SK-N-SH (cell line): ENCODE data around the gene MGST2. TPM values are rescaled to one million over a fixed set of nuclear protein-coding genes. Genes with fewer than 3 reads are reported as not detected.

Experiments used
- CTCF ChIA-PET: fragments of 300-600, 350-600 bp; formaldehyde crosslinking; extraction: SDS; loops from one replicate; lab custom pipeline; 2021; lab: Yijun Ruan, JAX
- POLR2A ChIA-PET: fragments of 350-600 bp; sonication (Branson Sonifier 250); formaldehyde crosslinking; extraction: SDS; loops from one replicate; lab custom pipeline; 2020; ENCODE audit warnings: antibody characterized with exemption, inconsistent platforms; lab: Yijun Ruan, JAX
- DNase-seq: peaks from one replicate; pipeline ENCODE4 v3.0.0; 2012
- H2AFZ ChIP-seq: fragments of 200-600 bp; sonication (generic); 2 replicates; pipeline ENCODE4 v1.8.1; 2016; ENCODE audit warnings: antibody characterized with exemption, mild to moderate bottlenecking, low read depth
- H3F3A ChIP-seq: fragments of 200-600 bp; sonication (generic); replicated peaks from 2 replicates; pipeline ENCODE3; 2016; ENCODE audit warnings: antibody characterized with exemption, mild to moderate bottlenecking; ENCODE audit not compliant: insufficient read depth
- H3K27ac ChIP-seq, 2 experiments: fragments of 200-500 bp in 1 of 2; fragments of 200-600 bp in 1 of 2; sonication (Bioruptor generic) in 1 of 2; sonication (generic), shearing (Covaris generic) in 1 of 2; 2 replicates each; pipeline versions ENCODE4 v1.5.1 to v1.6.1; 2014 to 2016; ENCODE audit warnings: low read depth in 2 of 2, inconsistent platforms in 1 of 2, low read length in 1 of 2, mild to moderate bottlenecking in 1 of 2, mixed read lengths in 1 of 2
- H3K27me3 ChIP-seq: fragments of 200-600 bp; sonication (generic), shearing (Covaris generic); 2 replicates; pipeline ENCODE4 v1.6.1; 2016; ENCODE audit warnings: mixed run types; ENCODE audit not compliant: insufficient read depth
- H3K36me3 ChIP-seq, 2 experiments: fragments of 200-500 bp in 1 of 2; fragments of 200-600 bp in 1 of 2; sonication (Bioruptor generic) in 1 of 2; sonication (generic) in 1 of 2; replicated peaks in 1 of 2; 2 replicates each; pipeline versions ENCODE3 to v1.5.1; 2014 to 2016; ENCODE audit warnings: low read length in 1 of 2, mild to moderate bottlenecking in 1 of 2; ENCODE audit not compliant: insufficient read depth in 2 of 2, control insufficient read depth in 1 of 2
- H3K4me1 ChIP-seq, 2 experiments: fragments of 200-500 bp in 1 of 2; fragments of 200-600 bp in 1 of 2; sonication (Bioruptor generic) in 1 of 2; sonication (generic), shearing (Covaris generic) in 1 of 2; 2 replicates each; pipeline versions ENCODE4 v1.5.1 to v1.6.1; 2014 to 2016; ENCODE audit warnings: low read depth in 1 of 2, low read length in 1 of 2, mixed run types in 1 of 2; ENCODE audit not compliant: insufficient read depth in 2 of 2, control insufficient read depth in 1 of 2
- H3K4me2 ChIP-seq: fragments of 200-600 bp; sonication (generic), shearing (Covaris generic); 2 replicates; pipeline ENCODE4 v1.6.1; 2017; ENCODE audit warnings: mixed run types
- H3K4me3 ChIP-seq, 2 experiments: fragments of 200-500 bp in 1 of 2; fragments of 200-600 bp in 1 of 2; sonication (Bioruptor generic) in 1 of 2; sonication (generic), shearing (Covaris generic) in 1 of 2; 2 replicates each; pipeline versions ENCODE4 v1.5.1 to v1.8.1; 2014 to 2016; ENCODE audit warnings: low read depth in 2 of 2, inconsistent platforms in 1 of 2, low read length in 1 of 2, mild to moderate bottlenecking in 1 of 2, mixed read lengths in 1 of 2, moderate library complexity in 1 of 2
- H3K79me2 ChIP-seq: fragments of 200-600 bp; sonication (generic); 2 replicates; pipeline ENCODE4 v1.8.1; 2017; ENCODE audit warnings: mild to moderate bottlenecking; ENCODE audit not compliant: insufficient read depth
- H3K9ac ChIP-seq: fragments of 200-600 bp; sonication (generic); 2 replicates; pipeline ENCODE4 v1.6.1; 2017; ENCODE audit warnings: mixed run types
- H3K9me2 ChIP-seq: fragments of 200-600 bp; sonication (generic); 2 replicates; pipeline ENCODE4 v1.6.1; 2017; ENCODE audit warnings: mixed run types
- H3K9me3 ChIP-seq: fragments of 200-600 bp; sonication (generic); 2 replicates; pipeline ENCODE4 v1.6.1; 2017; ENCODE audit warnings: mixed run types, mild to moderate bottlenecking, moderate library complexity
- H4K20me1 ChIP-seq: fragments of 200-600 bp; sonication (generic); 2 replicates; pipeline ENCODE4 v1.6.1; 2017; ENCODE audit warnings: mild to moderate bottlenecking, mixed run types; ENCODE audit not compliant: insufficient read depth
- ELF1 ChIP-seq: IDR thresholded peaks from 2 replicates; pipeline ENCODE4 v1.4.0; 2012
- EP300 ChIP-seq, 2 experiments: IDR thresholded peaks; 2 replicates each; pipeline versions ENCODE4 v1.4.0 to v1.6.1; 2012; ENCODE audit warnings: borderline replicate concordance in 1 of 2, low read depth in 1 of 2, low read length in 1 of 2
- EZH2phosphoT487 ChIP-seq: fragments of 200-600 bp; sonication (generic); IDR thresholded peaks from 2 replicates; pipeline ENCODE4 v1.6.1; 2017; ENCODE audit warnings: low read depth, mixed run types, mild to moderate bottlenecking, antibody characterized with exemption, moderate library complexity, borderline replicate concordance
- FOSL2 ChIP-seq: IDR thresholded peaks from 2 replicates; pipeline ENCODE4 v1.4.0; 2012; ENCODE audit warnings: low read depth, mild to moderate bottlenecking, moderate library complexity, borderline replicate concordance
- FOXJ3 ChIP-seq: sonication (generic); formaldehyde crosslinking; IDR thresholded peaks from 2 replicates; pipeline ENCODE4 v1.5.1; 2020; ENCODE audit warnings: mild to moderate bottlenecking, missing genetic modification reagents
- FOXM1 ChIP-seq: IDR thresholded peaks from 2 replicates; pipeline ENCODE4 v1.4.0; 2012; ENCODE audit warnings: low read depth, mild to moderate bottlenecking
- JUND ChIP-seq: IDR thresholded peaks from 2 replicates; pipeline ENCODE4 v1.4.0; 2012
- RCOR1 ChIP-seq: fragments of 150-350 bp; IDR thresholded peaks from 2 replicates; pipeline ENCODE4 v1.6.1; 2017; ENCODE audit warnings: antibody characterized with exemption, low read length
- TAF1 ChIP-seq: IDR thresholded peaks from 2 replicates; pipeline ENCODE4 v1.6.1; 2012; ENCODE audit warnings: low read depth, mild to moderate bottlenecking, low read length, moderate library complexity, borderline replicate concordance
- TEAD4 ChIP-seq: IDR thresholded peaks from 2 replicates; pipeline ENCODE4 v1.4.0; 2012; ENCODE audit warnings: mild to moderate bottlenecking, borderline replicate concordance; ENCODE audit not compliant: insufficient read depth
- YY1 ChIP-seq: IDR thresholded peaks from 2 replicates; pipeline ENCODE4 v1.4.0; 2012; ENCODE audit warnings: low read depth, mild to moderate bottlenecking
- WGBS: methylation state at CpG from one replicate; pipeline ENCODE4 v1.1.6; 2017; ENCODE audit warnings: low lambda C conversion rate; 5-methylcytosine and 5-hydroxymethylcytosine counted together
- polyA plus RNA-seq, 3 experiments: library from polyadenylated mRNA; depleted of rRNA; stranded (reverse); fragments of >200 nt; gene quantifications; 2 replicates each; pipeline ENCODE4 v1.2.3, GENCODE V29; 2012
- TF ChIP-seq, protein P1 (sequence below): fragments of 150-350 bp; IDR thresholded peaks from 2 replicates; pipeline ENCODE4 v1.6.1; 2016; ENCODE audit warnings: mild to moderate bottlenecking, low read depth, low read length
- TF ChIP-seq, protein P2 (sequence below): IDR thresholded peaks from 2 replicates; pipeline ENCODE4 v1.4.0; 2012; ENCODE audit warnings: low read depth, borderline replicate concordance
- TF ChIP-seq, protein P3 (sequence below): fragments of 200-600 bp; sonication (generic); IDR thresholded peaks from 2 replicates; pipeline ENCODE4 v1.6.1; 2017; ENCODE audit warnings: antibody characterized with exemption, mild to moderate bottlenecking, moderate library complexity

The MGST2 gene
- polyA plus RNA-seq, 1 of the 3 experiments (the other 2 are of a cell fraction): 26.5 TPM

DNA sequence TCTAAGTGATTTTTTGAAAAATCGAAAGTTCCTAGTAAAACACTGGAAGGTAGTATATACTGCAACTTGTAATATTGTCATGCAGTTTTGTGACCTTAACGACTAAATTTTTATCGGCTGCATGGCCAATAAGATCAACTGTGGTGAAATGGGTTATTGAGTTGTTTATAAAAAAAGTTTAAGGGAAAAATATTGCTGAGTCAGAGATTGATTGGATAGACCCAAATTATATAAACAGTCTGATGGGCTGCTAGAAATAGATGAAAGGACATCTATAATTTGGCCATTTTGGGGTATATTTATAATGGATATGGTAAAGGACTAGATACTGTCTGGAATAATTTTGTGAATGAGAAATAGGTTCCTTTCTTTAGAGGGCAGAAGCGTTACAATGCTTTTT lies 56.2 kb downstream of the MGST2 start:
- WGBS: 82% methylated on average over 4 of the region's 4 CpGs
- Histone ChIP-seq H3F3A (peaks cover 3% of the 10 kb centered on the region), H3K9me3 (no peaks in the 10 kb centered on the region), H3K79me2 (no peaks in the 10 kb centered on the region), H3K9ac (no peak overlapping the region)
- no peak for DNase-seq
- no peak for TF ChIP-seq FOXJ3
- no peak for TF ChIP-seq TEAD4
- no peak for TF ChIP-seq FOXM1
- TF ChIP-seq, all 33 proteins: peak for 0
- no peak overlapping the region for H3K4me2 ChIP-seq
- ChIA-PET CTCF (interaction anchor here (0.8 kb wide), 1 partner anchor 12 kb away, joined by 3 read pairs; no protein-coding TSS in a partner anchor), POLR2A (no interaction called here)
- peaks cover 7 to 49% of the 10 kb centered on the region in 2 experiments for H3K36me3 ChIP-seq
- H3K27ac ChIP-seq: peak overlapping the region in 1 of 2 experiments; percentile 67; a peak in 2 of 4 replicates
- H3K4me3 ChIP-seq: no peak overlapping the region
- H3K9me2 ChIP-seq: no peaks in the 10 kb centered on the region
- H3K4me1 ChIP-seq: peaks cover 0 to 4% of the 10 kb centered on the region in 2 experiments; a peak in 2 of 4 replicates
- H4K20me1 ChIP-seq: no peaks in the 10 kb centered on the region
- H2AFZ ChIP-seq: no peak overlapping the region
- H3K27me3 ChIP-seq: no peaks in the 10 kb centered on the region

DNA sequence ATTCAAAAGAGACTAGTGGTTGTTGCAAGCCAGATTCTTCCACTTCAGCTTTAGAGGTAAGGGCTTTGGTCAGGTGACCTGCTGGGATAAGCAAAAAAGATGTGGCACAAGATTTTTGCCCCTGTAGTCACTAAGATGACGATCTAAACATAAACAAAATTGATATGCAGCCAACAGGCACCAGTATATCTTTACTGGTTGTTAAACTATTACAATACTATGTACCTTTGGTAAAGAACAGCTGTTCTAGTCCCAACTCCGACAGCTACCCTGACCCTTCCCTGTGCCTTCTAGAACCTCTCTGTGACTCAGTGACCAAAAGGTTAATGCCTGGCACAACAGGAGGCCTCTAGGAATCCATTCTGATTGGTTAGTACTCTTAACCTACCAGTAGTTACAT lies 59.6 kb downstream of the MGST2 start:
- no peak overlapping the region for H2AFZ ChIP-seq
- TF ChIP-seq, protein P1, sequence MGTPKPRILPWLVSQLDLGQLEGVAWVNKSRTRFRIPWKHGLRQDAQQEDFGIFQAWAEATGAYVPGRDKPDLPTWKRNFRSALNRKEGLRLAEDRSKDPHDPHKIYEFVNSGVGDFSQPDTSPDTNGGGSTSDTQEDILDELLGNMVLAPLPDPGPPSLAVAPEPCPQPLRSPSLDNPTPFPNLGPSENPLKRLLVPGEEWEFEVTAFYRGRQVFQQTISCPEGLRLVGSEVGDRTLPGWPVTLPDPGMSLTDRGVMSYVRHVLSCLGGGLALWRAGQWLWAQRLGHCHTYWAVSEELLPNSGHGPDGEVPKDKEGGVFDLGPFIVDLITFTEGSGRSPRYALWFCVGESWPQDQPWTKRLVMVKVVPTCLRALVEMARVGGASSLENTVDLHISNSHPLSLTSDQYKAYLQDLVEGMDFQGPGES: no peak
- TF ChIP-seq EZH2phosphoT487 (no peak), FOXM1 (no peak), ELF1 (no peak), EP300 (IDR thresholded peaks at IDR 0.05; ENCODE audit: borderline replicate concordance in 1 of 2, low read depth in 1 of 2, low read length in 1 of 2) (no peak), TAF1 (no peak), YY1 (no peak), JUND (no peak), FOSL2 (no peak), RCOR1 (no peak)
- TF ChIP-seq, protein P2, sequence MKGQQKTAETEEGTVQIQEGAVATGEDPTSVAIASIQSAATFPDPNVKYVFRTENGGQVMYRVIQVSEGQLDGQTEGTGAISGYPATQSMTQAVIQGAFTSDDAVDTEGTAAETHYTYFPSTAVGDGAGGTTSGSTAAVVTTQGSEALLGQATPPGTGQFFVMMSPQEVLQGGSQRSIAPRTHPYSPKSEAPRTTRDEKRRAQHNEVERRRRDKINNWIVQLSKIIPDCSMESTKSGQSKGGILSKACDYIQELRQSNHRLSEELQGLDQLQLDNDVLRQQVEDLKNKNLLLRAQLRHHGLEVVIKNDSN: no peak
- TF ChIP-seq, protein P3, sequence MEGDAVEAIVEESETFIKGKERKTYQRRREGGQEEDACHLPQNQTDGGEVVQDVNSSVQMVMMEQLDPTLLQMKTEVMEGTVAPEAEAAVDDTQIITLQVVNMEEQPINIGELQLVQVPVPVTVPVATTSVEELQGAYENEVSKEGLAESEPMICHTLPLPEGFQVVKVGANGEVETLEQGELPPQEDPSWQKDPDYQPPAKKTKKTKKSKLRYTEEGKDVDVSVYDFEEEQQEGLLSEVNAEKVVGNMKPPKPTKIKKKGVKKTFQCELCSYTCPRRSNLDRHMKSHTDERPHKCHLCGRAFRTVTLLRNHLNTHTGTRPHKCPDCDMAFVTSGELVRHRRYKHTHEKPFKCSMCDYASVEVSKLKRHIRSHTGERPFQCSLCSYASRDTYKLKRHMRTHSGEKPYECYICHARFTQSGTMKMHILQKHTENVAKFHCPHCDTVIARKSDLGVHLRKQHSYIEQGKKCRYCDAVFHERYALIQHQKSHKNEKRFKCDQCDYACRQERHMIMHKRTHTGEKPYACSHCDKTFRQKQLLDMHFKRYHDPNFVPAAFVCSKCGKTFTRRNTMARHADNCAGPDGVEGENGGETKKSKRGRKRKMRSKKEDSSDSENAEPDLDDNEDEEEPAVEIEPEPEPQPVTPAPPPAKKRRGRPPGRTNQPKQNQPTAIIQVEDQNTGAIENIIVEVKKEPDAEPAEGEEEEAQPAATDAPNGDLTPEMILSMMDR: no peak
- no peaks in the 10 kb centered on the region for H3K79me2 ChIP-seq
- peaks cover 3% of the 10 kb centered on the region for H3F3A ChIP-seq
- ChIA-PET POLR2A (no interaction called here), CTCF (interaction anchor here (1.0 kb wide), 1 partner anchor 528 kb away, joined by 3 read pairs; no protein-coding TSS in a partner anchor)
- no peak overlapping the region for H3K27ac ChIP-seq
- H4K20me1 ChIP-seq: no peaks in the 10 kb centered on the region
- H3K4me1 ChIP-seq: peaks cover 0 to 5% of the 10 kb centered on the region in 2 experiments; a peak in 2 of 4 replicates
- no peak overlapping the region for H3K4me2 ChIP-seq
- H3K4me3 ChIP-seq: no peak overlapping the region
- no peaks in the 10 kb centered on the region for H3K9me2 ChIP-seq
- no peak overlapping the region for H3K9ac ChIP-seq
- H3K27me3 ChIP-seq: no peaks in the 10 kb centered on the region
- no peaks in the 10 kb centered on the region for H3K9me3 ChIP-seq
- 91% methylated on average over 2 of the region's 2 CpGs for WGBS
- no peak for DNase-seq
- H3K36me3 ChIP-seq: peaks cover 7 to 25% of the 10 kb centered on the region in 2 experiments
